H9 (cell line): ENCODE data around the gene ITPKB. TPM values are rescaled to one million over a fixed set of nuclear protein-coding genes. Genes with fewer than 3 reads are reported as not detected.

Source experiments
- DNase-seq: peaks from one replicate; pipeline ENCODE4 v3.0.0-alpha.2; 2017
- H2AFZ ChIP-seq: one replicate; pipeline ENCODE4 v1.6.1; 2013; ENCODE audit warnings: mild to moderate bottlenecking, low read length, control low read depth, moderate library complexity
- H2AK5ac ChIP-seq: 2 replicates; pipeline ENCODE4 v1.6.1; 2013; ENCODE audit warnings: low read length, control low read depth, mixed read lengths; ENCODE audit not compliant: insufficient read length
- H2BK120ac ChIP-seq: one replicate; pipeline ENCODE4 v1.6.1; 2013; ENCODE audit warnings: low read depth, mild to moderate bottlenecking, low read length, control low read depth, inconsistent platforms; ENCODE audit not compliant: poor library complexity, severe bottlenecking
- H2BK12ac ChIP-seq: 2 replicates; pipeline ENCODE4 v1.6.1; 2013; ENCODE audit warnings: low read length, control low read depth, mixed read lengths, low read depth; ENCODE audit not compliant: insufficient read length
- H2BK15ac ChIP-seq: 2 replicates; pipeline ENCODE4 v1.6.1; 2013; ENCODE audit warnings: low read depth, low read length, control low read depth
- H2BK20ac ChIP-seq: one replicate; pipeline ENCODE4 v1.6.1; 2013; ENCODE audit warnings: low read depth, mild to moderate bottlenecking, low read length, control low read depth, inconsistent platforms; ENCODE audit not compliant: poor library complexity, severe bottlenecking
- H2BK5ac ChIP-seq: 2 replicates; pipeline ENCODE4 v1.6.1; 2013; ENCODE audit warnings: low read length, control low read depth, mixed read lengths; ENCODE audit not compliant: insufficient read length
- H3K14ac ChIP-seq: 2 replicates; pipeline ENCODE4 v1.6.1; 2013; ENCODE audit warnings: low read length, control low read depth; ENCODE audit not compliant: insufficient read depth
- H3K18ac ChIP-seq: 2 replicates; pipeline ENCODE4 v1.6.1; 2013; ENCODE audit warnings: low read depth, mild to moderate bottlenecking, mixed read lengths, low read length, control low read depth; ENCODE audit not compliant: insufficient read length
- H3K23ac ChIP-seq: 2 replicates; pipeline ENCODE4 v1.6.1; 2013; ENCODE audit warnings: low read length, control low read depth, mixed read lengths, low read depth; ENCODE audit not compliant: insufficient read length
- H3K23me2 ChIP-seq: 2 replicates; pipeline ENCODE4 v1.6.1; 2013; ENCODE audit warnings: low read depth, mild to moderate bottlenecking, mixed read lengths, low read length, control low read depth; ENCODE audit not compliant: insufficient read length, poor library complexity, severe bottlenecking
- H3K27ac ChIP-seq: 2 replicates; pipeline ENCODE4 v1.5.1; 2013; ENCODE audit warnings: low read length, control low read depth, mixed read lengths, low read depth; ENCODE audit not compliant: insufficient read length
- H3K27me3 ChIP-seq: 2 replicates; pipeline ENCODE4 v1.6.1; 2013; ENCODE audit warnings: low read length, control low read depth, inconsistent platforms; ENCODE audit not compliant: insufficient read depth
- H3K4ac ChIP-seq: 2 replicates; pipeline ENCODE4 v1.6.1; 2013; ENCODE audit warnings: low read depth, mild to moderate bottlenecking, control low read depth, inconsistent platforms, low read length, moderate library complexity
- H3K4me1 ChIP-seq: 2 replicates; pipeline ENCODE4 v1.6.1; 2013; ENCODE audit warnings: low read length, control low read depth, inconsistent platforms; ENCODE audit not compliant: insufficient read depth
- H3K4me2 ChIP-seq: 2 replicates; pipeline ENCODE4 v1.6.1; 2013; ENCODE audit warnings: low read length, control low read depth, mixed read lengths; ENCODE audit not compliant: insufficient read length, insufficient read depth
- H3K56ac ChIP-seq: 2 replicates; pipeline ENCODE4 v1.6.1; 2013; ENCODE audit warnings: low read depth, mild to moderate bottlenecking, mixed read lengths, low read length, control low read depth; ENCODE audit not compliant: insufficient read length
- H3K79me1 ChIP-seq: 2 replicates; pipeline ENCODE4 v1.6.1; 2013; ENCODE audit warnings: low read depth, mild to moderate bottlenecking, moderate library complexity, low read length, control low read depth, inconsistent platforms; ENCODE audit not compliant: insufficient read depth, poor library complexity, severe bottlenecking
- H3K79me2 ChIP-seq: 2 replicates; pipeline ENCODE4 v1.6.1; 2013; ENCODE audit warnings: low read length, control low read depth, inconsistent platforms; ENCODE audit not compliant: insufficient read depth
- H3K9ac ChIP-seq: 2 replicates; pipeline ENCODE4 v1.6.1; 2013; ENCODE audit warnings: low read length, control low read depth, mixed read lengths; ENCODE audit not compliant: insufficient read length; ENCODE audit errors: extremely low read depth
- H3K9me3 ChIP-seq: one replicate; pipeline ENCODE4 v1.6.1; 2013; ENCODE audit warnings: low read depth, low read length, inconsistent platforms; ENCODE audit not compliant: control insufficient read depth
- H3T11ph ChIP-seq: one replicate; pipeline ENCODE4 v1.6.1; 2013; ENCODE audit warnings: mild to moderate bottlenecking, low read length, control low read depth, inconsistent platforms
- H4K20me1 ChIP-seq: one replicate; pipeline ENCODE4 v1.6.1; 2013; ENCODE audit not compliant: control insufficient read depth, insufficient read length, insufficient read depth
- H4K5ac ChIP-seq: 2 replicates; pipeline ENCODE4 v1.6.1; 2013; ENCODE audit warnings: low read depth, mild to moderate bottlenecking, mixed read lengths, low read length, control low read depth; ENCODE audit not compliant: insufficient read length
- H4K8ac ChIP-seq: replicated peaks from 2 replicates; pipeline ENCODE4 v1.6.1; 2013; ENCODE audit warnings: low read length, control low read depth, mixed read lengths, low read depth; ENCODE audit not compliant: insufficient read length
- H4K91ac ChIP-seq: 2 replicates; pipeline ENCODE4 v1.6.1; 2013; ENCODE audit warnings: low read depth, mild to moderate bottlenecking, moderate library complexity, mixed read lengths, low read length, control low read depth; ENCODE audit not compliant: insufficient read length
- H3K27ac Mint-ChIP-seq, 3 experiments: 2 replicates in 2 of 3; 3 replicates in 1 of 3; pipeline ENCODE4 v1.8.0; 2020 to 2021; ENCODE audit warnings: mixed read lengths in 3 of 3, mild to moderate bottlenecking in 1 of 3, moderate library complexity in 1 of 3
- H3K27me3 Mint-ChIP-seq: 2 replicates; pipeline ENCODE4 v1.8.0; 2021; ENCODE audit warnings: low read depth, mild to moderate bottlenecking, moderate library complexity, mixed read lengths
- H3K36me3 Mint-ChIP-seq, 3 experiments: 2 replicates in 2 of 3; 3 replicates in 1 of 3; pipeline ENCODE4 v1.8.0; 2020 to 2021; ENCODE audit warnings: low read depth in 3 of 3, mixed read lengths in 3 of 3; ENCODE audit not compliant: insufficient read depth in 1 of 3
- H3K4me1 Mint-ChIP-seq, 2 experiments: 2 replicates each; pipeline ENCODE4 v1.8.0; 2020; ENCODE audit warnings: mixed read lengths in 2 of 2
- H3K4me3 Mint-ChIP-seq, 2 experiments: 2 replicates in 1 of 2; 3 replicates in 1 of 2; pipeline ENCODE4 v1.8.0; 2020 to 2021; ENCODE audit warnings: mild to moderate bottlenecking in 2 of 2, mixed read lengths in 2 of 2, moderate library complexity in 1 of 2
- H3K9me3 Mint-ChIP-seq, 2 experiments: 2 replicates in 1 of 2; 3 replicates in 1 of 2; pipeline ENCODE4 v1.8.0; 2020; ENCODE audit warnings: mild to moderate bottlenecking in 2 of 2, mixed read lengths in 2 of 2, moderate library complexity in 1 of 2
- WGBS: extraction: QIAGEN DNeasy Blood & Tissue Kit; methylation state at CpG from one replicate; pipeline ENCODE4 v1.1.7; 2013; ENCODE audit warnings: missing lambda C conversion rate, low lambda C conversion rate, mixed read lengths; ENCODE audit not compliant: insufficient read length; ENCODE audit errors: extremely low coverage; 5-methylcytosine and 5-hydroxymethylcytosine counted together
- total RNA-seq: library from RNA; stranded (reverse); gene quantifications from 2 replicates; pipeline ENCODE4 v1.2.1, GENCODE V29; 2021
- TF ChIP-seq, protein P1 (sequence below): fragments of 200-600 bp; sonication (generic); conservative IDR thresholded peaks from 3 replicates; pipeline ENCODE4 v1.8.0; 2021; ENCODE audit warnings: antibody characterized with exemption, mild to moderate bottlenecking

The ITPKB gene
- total RNA-seq, 1 experiment from 2014 or later = 3.8 TPM

DNA sequence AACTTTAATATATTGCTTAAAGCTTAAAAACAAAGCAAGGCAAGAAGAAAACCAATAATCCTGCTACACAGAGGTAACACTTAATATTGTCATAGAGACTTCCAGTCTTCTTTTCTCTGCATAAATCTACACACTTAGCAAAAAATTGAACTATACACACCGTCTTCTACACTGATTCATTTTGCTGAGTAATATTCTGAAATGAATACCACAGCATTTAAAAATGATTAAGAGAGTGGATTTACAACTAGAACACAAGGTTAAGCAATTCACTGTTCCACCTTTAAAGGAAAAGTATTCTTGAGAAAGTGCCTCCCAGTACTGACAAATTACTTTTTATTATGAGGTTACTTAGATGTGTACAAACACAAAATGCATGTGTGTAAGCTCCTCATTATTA lies 22.2 kb upstream of the ITPKB start:
- H4K8ac ChIP-seq = no peak overlapping the region
- no peak overlapping the region for H3K27ac Mint-ChIP-seq
- no peak for DNase-seq
- H3K4ac ChIP-seq = no peak overlapping the region
- no peak overlapping the region for H3K9ac ChIP-seq
- no peaks in the 10 kb centered on the region for H3K79me1 ChIP-seq
- no peaks in the 10 kb centered on the region for H3K36me3 Mint-ChIP-seq
- no peak overlapping the region for H3K4me2 ChIP-seq
- H4K5ac ChIP-seq = no peak overlapping the region
- H3K9me3 Mint-ChIP-seq = peaks cover 0 to 2% of the 10 kb centered on the region in 2 experiments; a peak in 1 of 5 replicates
- no peaks in the 10 kb centered on the region for H3K23me2 ChIP-seq
- WGBS = no CpG with 5 or more reads among the region's 1 CpG
- H3K27ac ChIP-seq = no peak overlapping the region
- H3K9me3 ChIP-seq = no peaks in the 10 kb centered on the region
- no peak overlapping the region for H3K56ac ChIP-seq
- H3K4me3 Mint-ChIP-seq = no peak overlapping the region
- H2BK5ac ChIP-seq = no peak overlapping the region
- no peak overlapping the region for H2BK12ac ChIP-seq
- no peak overlapping the region for H2BK15ac ChIP-seq
- H3K27me3 Mint-ChIP-seq = no peaks in the 10 kb centered on the region; the same call in 1 of the 2 replicates
- H2AFZ ChIP-seq = no peak overlapping the region
- H3K14ac ChIP-seq = no peak overlapping the region
- no peaks in the 10 kb centered on the region for H3K27me3 ChIP-seq
- TF ChIP-seq, protein P1, sequence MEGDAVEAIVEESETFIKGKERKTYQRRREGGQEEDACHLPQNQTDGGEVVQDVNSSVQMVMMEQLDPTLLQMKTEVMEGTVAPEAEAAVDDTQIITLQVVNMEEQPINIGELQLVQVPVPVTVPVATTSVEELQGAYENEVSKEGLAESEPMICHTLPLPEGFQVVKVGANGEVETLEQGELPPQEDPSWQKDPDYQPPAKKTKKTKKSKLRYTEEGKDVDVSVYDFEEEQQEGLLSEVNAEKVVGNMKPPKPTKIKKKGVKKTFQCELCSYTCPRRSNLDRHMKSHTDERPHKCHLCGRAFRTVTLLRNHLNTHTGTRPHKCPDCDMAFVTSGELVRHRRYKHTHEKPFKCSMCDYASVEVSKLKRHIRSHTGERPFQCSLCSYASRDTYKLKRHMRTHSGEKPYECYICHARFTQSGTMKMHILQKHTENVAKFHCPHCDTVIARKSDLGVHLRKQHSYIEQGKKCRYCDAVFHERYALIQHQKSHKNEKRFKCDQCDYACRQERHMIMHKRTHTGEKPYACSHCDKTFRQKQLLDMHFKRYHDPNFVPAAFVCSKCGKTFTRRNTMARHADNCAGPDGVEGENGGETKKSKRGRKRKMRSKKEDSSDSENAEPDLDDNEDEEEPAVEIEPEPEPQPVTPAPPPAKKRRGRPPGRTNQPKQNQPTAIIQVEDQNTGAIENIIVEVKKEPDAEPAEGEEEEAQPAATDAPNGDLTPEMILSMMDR = no peak
- no peak overlapping the region for H2BK20ac ChIP-seq
- H3K79me2 ChIP-seq = no peaks in the 10 kb centered on the region
- no peak overlapping the region for H3K18ac ChIP-seq
- no peak overlapping the region for H2AK5ac ChIP-seq
- peaks cover 12% of the 10 kb centered on the region; the same call in 1 of the 2 replicates for H3K4me1 ChIP-seq
- no peak overlapping the region for H3K23ac ChIP-seq
- peaks cover 30 to 33% of the 10 kb centered on the region in 2 experiments for H3K4me1 Mint-ChIP-seq
- no peaks in the 10 kb centered on the region for H4K20me1 ChIP-seq
- H4K91ac ChIP-seq = no peak overlapping the region
- H3T11ph ChIP-seq = no peak overlapping the region
- H2BK120ac ChIP-seq = no peak overlapping the region
